Loucy (cell line): ENCODE measurements around the gene PLA2G4E.

Experiments used
- EZH2phosphoT487 ChIP-seq: fragments of 200-600 bp; IDR thresholded peaks from 2 replicates; pipeline ENCODE4 v1.6.1; 2018; ENCODE audit warnings: antibody characterized with exemption, mild to moderate bottlenecking, moderate library complexity, borderline replicate concordance
- TF ChIP-seq, protein P1 (sequence below): fragments of 200-600 bp; sonication (generic); conservative IDR thresholded peaks from 2 replicates; pipeline ENCODE4 v1.5.1; 2014; ENCODE audit warnings: mild to moderate bottlenecking, antibody characterized with exemption, low read length

DNA sequence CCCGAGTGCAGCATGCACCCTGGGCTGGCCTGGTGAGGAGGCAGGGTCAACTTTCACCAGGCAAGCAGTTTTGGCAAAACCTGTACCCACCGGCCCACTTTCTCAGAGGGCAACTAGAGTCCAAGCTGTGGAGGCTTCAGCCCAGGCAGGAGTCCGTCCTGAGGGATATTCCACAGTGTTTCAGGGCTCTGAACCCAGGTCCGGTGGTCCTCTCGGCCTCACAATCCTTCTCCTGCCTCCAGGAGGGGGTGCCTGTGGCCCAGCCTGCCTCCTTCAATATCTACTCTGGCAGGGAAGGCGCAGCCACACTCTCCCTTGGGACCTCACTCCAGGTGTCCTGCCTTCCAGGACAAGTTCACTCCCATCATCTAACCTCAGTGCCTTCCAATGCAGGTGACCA, 3.9 kb downstream of the PLA2G4E start:
- TF ChIP-seq, protein P1, sequence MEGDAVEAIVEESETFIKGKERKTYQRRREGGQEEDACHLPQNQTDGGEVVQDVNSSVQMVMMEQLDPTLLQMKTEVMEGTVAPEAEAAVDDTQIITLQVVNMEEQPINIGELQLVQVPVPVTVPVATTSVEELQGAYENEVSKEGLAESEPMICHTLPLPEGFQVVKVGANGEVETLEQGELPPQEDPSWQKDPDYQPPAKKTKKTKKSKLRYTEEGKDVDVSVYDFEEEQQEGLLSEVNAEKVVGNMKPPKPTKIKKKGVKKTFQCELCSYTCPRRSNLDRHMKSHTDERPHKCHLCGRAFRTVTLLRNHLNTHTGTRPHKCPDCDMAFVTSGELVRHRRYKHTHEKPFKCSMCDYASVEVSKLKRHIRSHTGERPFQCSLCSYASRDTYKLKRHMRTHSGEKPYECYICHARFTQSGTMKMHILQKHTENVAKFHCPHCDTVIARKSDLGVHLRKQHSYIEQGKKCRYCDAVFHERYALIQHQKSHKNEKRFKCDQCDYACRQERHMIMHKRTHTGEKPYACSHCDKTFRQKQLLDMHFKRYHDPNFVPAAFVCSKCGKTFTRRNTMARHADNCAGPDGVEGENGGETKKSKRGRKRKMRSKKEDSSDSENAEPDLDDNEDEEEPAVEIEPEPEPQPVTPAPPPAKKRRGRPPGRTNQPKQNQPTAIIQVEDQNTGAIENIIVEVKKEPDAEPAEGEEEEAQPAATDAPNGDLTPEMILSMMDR: no peak
- TF ChIP-seq EZH2phosphoT487: no peak
